ENCODE results near the gene KATNB1.

The KATNB1 gene, protein sequence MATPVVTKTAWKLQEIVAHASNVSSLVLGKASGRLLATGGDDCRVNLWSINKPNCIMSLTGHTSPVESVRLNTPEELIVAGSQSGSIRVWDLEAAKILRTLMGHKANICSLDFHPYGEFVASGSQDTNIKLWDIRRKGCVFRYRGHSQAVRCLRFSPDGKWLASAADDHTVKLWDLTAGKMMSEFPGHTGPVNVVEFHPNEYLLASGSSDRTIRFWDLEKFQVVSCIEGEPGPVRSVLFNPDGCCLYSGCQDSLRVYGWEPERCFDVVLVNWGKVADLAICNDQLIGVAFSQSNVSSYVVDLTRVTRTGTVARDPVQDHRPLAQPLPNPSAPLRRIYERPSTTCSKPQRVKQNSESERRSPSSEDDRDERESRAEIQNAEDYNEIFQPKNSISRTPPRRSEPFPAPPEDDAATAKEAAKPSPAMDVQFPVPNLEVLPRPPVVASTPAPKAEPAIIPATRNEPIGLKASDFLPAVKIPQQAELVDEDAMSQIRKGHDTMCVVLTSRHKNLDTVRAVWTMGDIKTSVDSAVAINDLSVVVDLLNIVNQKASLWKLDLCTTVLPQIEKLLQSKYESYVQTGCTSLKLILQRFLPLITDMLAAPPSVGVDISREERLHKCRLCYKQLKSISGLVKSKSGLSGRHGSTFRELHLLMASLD

DNA sequence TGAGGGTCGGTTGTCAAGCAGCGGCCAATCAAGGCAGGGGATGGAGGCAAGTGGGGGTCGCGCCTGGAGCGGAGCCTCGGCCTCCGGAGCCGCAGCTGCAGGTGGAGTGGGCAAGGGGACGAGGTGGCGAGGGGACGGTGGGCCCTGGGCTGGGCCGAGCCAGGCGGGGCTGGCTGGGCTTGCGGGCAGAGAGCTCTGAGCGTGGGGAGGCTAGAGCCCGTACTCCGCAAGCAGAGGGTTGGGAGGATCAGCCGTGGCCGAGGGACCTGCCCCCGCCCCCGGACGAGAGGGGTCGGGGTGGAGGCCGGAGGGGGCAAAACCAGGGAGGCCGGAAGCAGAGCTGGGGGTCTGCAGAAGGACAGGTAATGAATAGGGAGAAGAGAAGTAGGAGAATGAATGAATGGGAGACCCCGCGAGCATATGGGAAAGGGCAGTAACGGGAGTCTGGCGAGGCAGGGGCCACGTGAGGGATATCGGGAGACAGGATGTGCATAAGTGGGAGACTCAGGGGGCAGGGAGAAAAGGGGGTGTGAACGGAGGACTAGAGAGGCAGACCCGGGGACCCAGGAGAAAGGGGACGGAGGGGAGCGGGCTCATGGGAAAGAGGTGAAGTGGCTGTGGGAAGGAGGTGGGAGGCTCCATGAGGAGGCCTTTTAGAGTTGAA, at the start of gene KATNB1:
Gene KATNB1 (plus strand): TSS at position 16 of the 664 bp plus-strand sequence. CDS start 1,474 bp downstream, outside the sequence.
- H3K4me1 ChIP-seq (ENCODE audit: control insufficient read depth in 1 of 2, insufficient read depth in 1 of 2, low read depth in 1 of 2, low read length in 1 of 2) = peaks cover 19 to 20% of the 10 kb centered on the region in 2 experiments
- H3K4me3 ChIP-seq (ENCODE audit: low read depth in 1 of 2, low read length in 1 of 2) = peak within 1 kb of the TSS; percentile 90 to 100
- no peaks in the 10 kb centered on the region for H3K9me3 ChIP-seq
- TF ChIP-seq, protein P1, sequence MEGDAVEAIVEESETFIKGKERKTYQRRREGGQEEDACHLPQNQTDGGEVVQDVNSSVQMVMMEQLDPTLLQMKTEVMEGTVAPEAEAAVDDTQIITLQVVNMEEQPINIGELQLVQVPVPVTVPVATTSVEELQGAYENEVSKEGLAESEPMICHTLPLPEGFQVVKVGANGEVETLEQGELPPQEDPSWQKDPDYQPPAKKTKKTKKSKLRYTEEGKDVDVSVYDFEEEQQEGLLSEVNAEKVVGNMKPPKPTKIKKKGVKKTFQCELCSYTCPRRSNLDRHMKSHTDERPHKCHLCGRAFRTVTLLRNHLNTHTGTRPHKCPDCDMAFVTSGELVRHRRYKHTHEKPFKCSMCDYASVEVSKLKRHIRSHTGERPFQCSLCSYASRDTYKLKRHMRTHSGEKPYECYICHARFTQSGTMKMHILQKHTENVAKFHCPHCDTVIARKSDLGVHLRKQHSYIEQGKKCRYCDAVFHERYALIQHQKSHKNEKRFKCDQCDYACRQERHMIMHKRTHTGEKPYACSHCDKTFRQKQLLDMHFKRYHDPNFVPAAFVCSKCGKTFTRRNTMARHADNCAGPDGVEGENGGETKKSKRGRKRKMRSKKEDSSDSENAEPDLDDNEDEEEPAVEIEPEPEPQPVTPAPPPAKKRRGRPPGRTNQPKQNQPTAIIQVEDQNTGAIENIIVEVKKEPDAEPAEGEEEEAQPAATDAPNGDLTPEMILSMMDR (IDR thresholded peaks at IDR 0.05) = no peak
- peak within 1 kb of the TSS; percentile 74 for H3K27ac ChIP-seq
- peaks cover 10% of the 10 kb centered on the region for H3K36me3 ChIP-seq
- no peaks in the 10 kb centered on the region for H3K27me3 ChIP-seq

DNA sequence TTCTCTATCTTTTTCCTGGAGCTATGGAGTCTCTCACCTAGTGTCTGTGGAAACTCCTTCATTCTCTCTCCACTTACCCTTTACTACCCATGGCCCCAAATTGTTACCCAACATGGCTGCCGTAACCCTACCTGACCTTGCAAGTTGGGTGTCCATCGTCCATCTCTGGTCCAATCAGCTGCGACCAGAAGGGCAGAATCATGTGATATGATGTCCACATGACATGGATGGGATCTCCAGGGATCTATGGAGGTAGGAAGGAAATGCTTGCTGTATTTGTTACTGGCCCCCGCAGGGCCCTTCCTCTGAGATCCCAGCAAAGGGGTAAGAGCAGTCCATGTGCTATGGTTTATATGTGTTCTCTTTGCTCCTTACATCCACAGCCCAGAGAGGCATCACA, 49.0 kb upstream of the KATNB1 start:
- Histone ChIP-seq H3K27me3 (no peaks in the 10 kb centered on the region), H3K9me3 (no peaks in the 10 kb centered on the region), H3K27ac (peak overlapping the region; percentile 96), H3K36me3 (peaks cover 88% of the 10 kb centered on the region), H3K4me3 (ENCODE audit: low read depth in 1 of 2, low read length in 1 of 2) (no peak overlapping the region), H3K4me1 (ENCODE audit: control insufficient read depth in 1 of 2, insufficient read depth in 1 of 2, low read depth in 1 of 2, low read length in 1 of 2) (peaks cover 65 to 72% of the 10 kb centered on the region in 2 experiments)
- TF ChIP-seq, protein P1 (IDR thresholded peaks at IDR 0.05) = no peak

DNA sequence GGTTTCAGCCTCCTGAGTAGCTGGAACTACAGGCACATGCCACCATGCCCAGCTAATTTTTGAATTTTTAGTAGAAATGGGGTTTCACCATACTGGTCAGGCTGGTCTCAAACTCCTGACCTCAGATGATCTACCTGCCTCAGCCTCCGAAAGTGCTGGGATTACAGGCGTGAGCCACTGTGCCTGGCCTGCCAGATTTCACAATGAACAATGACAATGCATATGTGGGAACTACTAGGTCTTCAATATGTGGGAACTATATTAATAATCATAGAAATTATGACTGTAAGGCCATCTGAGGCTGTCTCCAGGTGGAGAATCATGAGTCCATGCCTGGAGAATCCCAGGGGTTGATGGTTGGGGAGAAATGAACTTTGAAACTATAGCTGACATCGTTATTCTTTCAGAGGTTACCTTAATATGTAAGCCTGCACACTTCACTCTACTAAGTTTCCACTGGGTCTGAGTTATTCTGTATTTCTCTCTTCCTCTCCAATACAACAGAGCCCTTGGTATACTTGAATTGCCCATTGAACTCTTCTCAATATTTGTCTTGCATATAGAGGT, 48.1 kb upstream of the KATNB1 start:
- H3K27ac ChIP-seq = peak overlapping the region; percentile 96
- TF ChIP-seq, protein P1 (IDR thresholded peaks at IDR 0.05) = no peak
- no peaks in the 10 kb centered on the region for H3K9me3 ChIP-seq
- H3K27me3 ChIP-seq = no peaks in the 10 kb centered on the region
- H3K4me1 ChIP-seq (ENCODE audit: control insufficient read depth in 1 of 2, insufficient read depth in 1 of 2, low read depth in 1 of 2, low read length in 1 of 2) = peaks cover 74 to 80% of the 10 kb centered on the region in 2 experiments
- H3K4me3 ChIP-seq (ENCODE audit: low read depth in 1 of 2, low read length in 1 of 2) = peak overlapping the region in 1 of 2 experiments; percentile 28
- peaks cover 80% of the 10 kb centered on the region for H3K36me3 ChIP-seq

DNA sequence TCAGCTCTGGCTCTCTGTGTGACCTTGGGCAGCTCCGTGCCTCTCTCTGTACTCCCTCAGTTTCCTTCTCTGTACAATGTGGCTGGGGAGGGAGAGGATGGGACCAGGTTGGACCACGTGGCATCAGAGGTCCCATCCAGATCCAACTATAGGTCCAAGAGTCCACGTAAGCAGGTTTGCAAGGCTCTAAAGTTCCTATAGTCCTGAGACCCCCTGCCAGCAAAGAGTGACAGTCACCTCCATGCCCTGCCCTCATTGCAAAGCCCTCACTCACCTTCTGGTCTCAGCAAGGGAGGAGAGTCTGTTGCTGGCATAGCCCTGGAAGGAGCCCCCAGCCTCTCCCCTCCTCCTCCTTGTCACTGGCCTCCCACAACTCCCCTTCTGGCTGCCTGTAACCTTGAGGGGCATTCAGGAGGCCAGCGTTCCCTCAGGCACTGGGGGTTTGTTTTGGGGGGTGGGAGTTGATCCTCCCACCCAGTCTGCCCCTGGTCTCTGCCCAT, 47.0 kb upstream of the KATNB1 start:
- peaks cover 69% of the 10 kb centered on the region for H3K36me3 ChIP-seq
- peak overlapping the region in 1 of 2 experiments; percentile 9 for H3K4me3 ChIP-seq (ENCODE audit: low read depth in 1 of 2, low read length in 1 of 2)
- H3K27ac ChIP-seq = peak overlapping the region; percentile 96
- TF ChIP-seq, protein P1 (IDR thresholded peaks at IDR 0.05) = no peak
- peaks cover 78 to 79% of the 10 kb centered on the region in 2 experiments for H3K4me1 ChIP-seq (ENCODE audit: control insufficient read depth in 1 of 2, insufficient read depth in 1 of 2, low read depth in 1 of 2, low read length in 1 of 2)
- no peaks in the 10 kb centered on the region for H3K27me3 ChIP-seq
- no peaks in the 10 kb centered on the region for H3K9me3 ChIP-seq
